ENCODE data around the gene LSM4.
A peak's percentile ranks its signal among the peaks of the same experiment; 100 is the strongest.

Gene LSM4

GRCh38 chr19:18291590-18292461 lies 31.1 kb downstream of the LSM4 start:
- DNase-seq: peak; percentile 28

GRCh38 chr19:18291019-18291524 lies 31.8 kb downstream of the LSM4 start:
- DNase-seq: no peak

GRCh38 chr19:18290302-18291018 lies 32.4 kb downstream of the LSM4 start:
- DNase-seq: no peak

DNA sequence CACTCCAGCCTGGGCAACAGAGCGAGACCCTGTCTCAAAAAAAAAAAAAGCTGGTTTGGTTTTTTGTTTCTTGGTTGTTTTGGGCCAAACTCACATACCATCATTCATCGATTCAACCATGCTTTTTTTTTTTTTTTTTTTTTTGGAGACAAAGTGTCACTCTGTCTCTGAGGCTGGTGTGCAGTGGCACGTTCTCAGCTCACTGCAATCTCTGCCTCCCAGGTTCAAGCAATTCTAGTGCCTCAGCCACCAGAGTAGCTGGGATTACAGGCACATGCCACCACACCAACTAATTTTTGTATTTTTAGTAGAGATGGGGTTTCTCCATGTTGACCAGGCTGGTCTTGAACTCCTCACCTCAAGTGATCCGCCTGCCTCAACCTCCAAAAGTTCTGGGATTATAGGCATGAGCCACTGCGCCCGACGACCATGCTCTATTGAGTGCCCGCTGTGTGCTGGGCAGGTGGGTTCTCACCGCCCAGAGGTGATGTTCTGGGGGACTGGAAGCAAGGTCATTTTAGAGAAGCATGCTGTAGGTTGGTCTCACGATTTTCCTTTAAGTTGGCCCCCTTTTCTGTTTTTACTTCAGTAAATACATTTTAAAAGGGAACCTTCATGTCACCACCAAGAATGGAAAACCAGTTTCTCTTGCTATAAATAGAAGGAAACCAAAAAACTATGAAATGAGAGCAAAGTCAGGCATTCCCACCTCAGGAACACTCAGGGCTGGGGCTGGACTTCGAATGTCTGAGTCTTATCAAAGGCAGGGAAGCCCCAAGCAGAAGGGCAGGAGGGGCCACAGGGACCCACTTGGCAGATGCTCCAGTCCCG lies 33.2 kb downstream of the LSM4 start:
- no peak for DNase-seq

GRCh38 chr19:18287836-18288772 lies 34.8 kb downstream of the LSM4 start:
- DNase-seq: no peak

- no peak for DNase-seq
Measured at GRCh38 chr19:18286973-18287635, 35.8 kb downstream of the LSM4 start.

DNA sequence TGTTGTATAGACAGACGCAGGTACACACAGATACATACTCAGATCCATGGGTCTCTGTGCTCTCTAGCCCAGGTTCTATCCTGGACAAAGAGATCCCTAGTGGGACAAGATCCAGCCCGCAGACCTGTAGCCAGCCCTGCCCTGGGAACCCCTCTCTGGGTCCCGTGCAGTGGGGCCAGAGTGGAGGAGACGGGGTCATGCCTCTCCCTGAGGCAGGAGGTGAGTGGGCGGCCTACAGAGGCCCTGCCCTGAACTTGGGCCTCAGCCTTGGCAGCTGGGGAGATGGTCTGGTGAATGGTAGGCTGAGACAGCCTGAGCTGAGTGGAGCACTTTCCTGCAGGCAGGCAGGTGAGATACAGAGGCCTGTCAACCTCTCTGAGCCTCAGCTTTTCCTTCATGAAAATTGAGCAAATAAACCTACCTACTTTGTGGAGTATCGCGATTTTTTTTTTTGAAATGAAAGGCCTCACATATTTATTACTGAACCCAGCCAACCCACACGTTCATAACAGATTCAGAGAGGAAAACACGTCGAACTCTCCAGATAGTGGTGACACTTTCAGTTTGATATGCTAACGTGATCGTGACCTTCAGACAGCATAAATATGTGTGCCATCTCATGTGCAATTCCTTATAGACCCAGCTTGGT lies 38.0 kb downstream of the LSM4 start:
- DNase-seq: no peak

- no peak for DNase-seq
Measured at GRCh38 chr19:18283338-18283737, 39.5 kb downstream of the LSM4 start.

- DNase-seq: no peak
Measured at GRCh38 chr19:18282788-18283141, 40.1 kb downstream of the LSM4 start.

GRCh38 chr19:18282021-18282787 lies 40.7 kb downstream of the LSM4 start:
- no peak for DNase-seq

DNA sequence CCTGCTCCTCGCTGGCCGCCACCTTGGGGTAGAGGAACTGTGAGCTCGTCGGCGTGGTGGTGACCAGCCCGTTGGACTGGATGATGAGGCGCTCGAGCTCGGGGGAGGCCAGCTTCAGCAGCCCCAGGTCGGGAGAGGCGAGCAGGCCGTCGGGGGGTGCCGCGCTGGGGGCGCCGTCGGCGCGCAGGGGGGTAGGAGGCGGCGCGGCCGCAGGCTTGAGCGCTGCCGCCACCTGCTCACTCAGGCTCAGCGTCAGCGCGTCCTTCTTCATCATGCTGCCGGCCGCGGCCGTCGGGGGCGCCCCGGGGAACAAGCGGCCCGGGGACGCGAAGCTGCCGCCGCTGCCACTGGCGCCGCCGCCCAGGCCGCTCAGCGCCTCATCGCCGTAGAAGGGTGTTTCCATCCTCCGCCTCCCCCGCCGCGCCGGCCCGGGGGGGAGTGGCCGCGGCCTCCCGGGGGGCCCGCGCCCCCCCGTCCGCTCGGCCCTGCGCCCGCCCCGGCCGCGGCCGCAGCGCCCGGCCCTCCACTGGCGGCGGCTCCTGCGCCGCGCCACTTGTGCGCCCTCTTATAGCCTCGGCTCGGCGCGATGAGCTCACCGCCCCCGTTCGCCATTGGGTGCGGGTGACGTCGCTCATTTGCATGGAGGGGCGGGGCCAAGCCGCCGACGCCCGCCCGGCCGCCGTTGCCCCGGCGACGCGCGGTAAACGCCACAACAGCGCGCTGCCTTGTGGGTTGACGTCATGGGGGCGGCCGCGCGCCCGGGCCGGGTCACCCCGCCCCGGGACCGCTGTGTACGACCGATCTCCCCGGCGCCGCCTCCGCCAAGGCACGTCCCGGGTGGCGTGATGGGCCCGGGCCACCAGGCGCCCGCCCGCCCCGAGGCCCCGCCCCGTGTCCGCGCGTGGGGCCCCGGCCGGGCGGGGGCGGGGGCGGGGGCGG lies 41.5 kb downstream of the LSM4 start, which contains the start of gene JUND:
Gene JUND, minus strand, starts transcription at position 541 of the 939 bp plus-strand sequence. Its CDS starts 138 bp downstream, at position 403.
- peak; percentile 89 for DNase-seq

DNA sequence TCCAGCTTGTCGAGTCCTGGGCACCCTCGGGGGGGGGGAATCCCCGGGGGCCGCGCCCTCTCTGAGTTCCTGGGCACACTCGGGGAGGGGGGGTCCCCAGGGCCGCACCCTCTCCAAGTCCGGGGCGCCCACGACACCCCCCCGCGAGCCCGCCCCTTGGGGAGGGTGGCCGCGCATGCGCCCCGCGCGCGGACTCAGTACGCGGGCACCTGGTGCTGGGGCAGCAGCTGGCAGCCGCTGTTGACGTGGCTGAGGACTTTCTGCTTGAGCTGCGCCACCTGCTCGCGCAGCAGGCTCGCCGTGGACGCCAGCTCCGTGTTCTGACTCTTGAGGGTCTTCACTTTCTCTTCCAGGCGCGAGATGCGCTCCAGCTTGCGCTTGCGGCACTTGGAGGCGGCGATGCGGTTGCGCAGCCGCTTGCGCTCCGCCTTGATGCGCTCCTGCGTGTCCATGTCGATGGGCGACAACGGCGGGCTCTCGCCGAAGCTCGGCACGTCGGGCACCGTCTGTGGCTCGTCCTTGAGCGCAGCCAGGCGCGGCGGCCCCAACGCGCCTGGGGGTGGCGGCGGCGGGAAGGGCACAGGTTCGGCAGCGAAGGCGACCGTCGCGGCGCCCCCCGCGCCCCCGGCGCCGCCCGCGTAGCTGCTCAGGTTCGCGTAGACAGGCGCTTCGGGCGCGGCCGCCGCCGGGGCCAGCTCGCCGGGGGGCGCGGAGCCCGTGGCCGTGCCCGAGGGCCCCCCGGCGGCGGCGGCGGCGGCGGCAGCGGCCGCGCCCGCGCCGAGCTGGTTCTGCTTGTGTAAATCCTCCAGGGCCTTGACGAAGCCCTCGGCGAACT lies 42.4 kb downstream of the LSM4 start:
- peak; percentile 81 for DNase-seq

GRCh38 chr19:18279516-18280246 lies 43.2 kb downstream of the LSM4 start:
- peak; percentile 88 for DNase-seq

DNA sequence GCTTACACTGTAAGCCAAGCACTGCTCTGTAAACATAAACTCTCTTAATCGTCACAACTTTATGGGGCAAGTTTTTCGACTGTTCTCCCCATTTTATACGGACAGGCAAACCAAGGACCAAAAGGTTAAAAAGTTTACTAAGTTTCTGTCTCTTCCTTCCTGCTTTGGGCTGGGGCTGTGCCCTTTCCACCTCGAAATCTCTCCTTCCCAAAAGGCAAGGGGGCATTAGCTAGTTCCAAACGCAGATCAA lies 43.7 kb downstream of the LSM4 start:
- no peak for DNase-seq

GRCh38 chr19:18278521-18279265 lies 44.2 kb downstream of the LSM4 start:
- no peak for DNase-seq

- DNase-seq: no peak
Measured at GRCh38 chr19:18274781-18275356, 48.0 kb downstream of the LSM4 start.

All from DMS79 treated with DMSO at 0.1 percent for 48 hours (cell line).